ENCODE measurements around the gene SRR.

DNA sequence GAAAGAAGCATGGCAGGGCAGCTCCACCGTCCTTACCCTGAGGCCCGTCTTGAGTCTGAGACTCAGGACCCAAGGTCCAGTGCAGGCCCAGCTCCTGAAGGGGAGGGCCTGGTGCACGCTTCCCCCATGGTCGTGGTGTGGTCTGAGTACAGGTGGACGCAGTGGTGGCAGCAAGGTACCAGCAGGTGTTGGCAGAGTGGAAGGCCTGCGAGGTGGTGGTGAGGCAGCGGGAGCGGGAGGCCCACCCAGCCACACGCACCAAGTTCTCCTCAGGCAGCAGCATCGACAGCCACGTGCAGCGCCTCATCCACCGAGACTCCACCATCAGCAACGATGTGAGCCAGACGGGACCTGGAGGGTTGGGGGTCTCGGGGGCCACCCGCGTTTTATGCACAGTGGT lies 69.4 kb downstream of the SRR start:
- TF ChIP-seq CTCF (IDR thresholded peaks at IDR 0.05; ENCODE audit: low read depth, low read length) (no peak), POLR2A (IDR thresholded peaks at IDR 0.05; ENCODE audit: extremely low read depth, insufficient read length) (no peak)

All from NB4 (cell line).